Superior temporal gyrus (tissue), 1 donor: Measurements from ENCODE around the gene NPC1.
"Not testable (repeated sequence)": the region's sequence is repeated elsewhere in the genome, so short reads cannot be mapped to it uniquely, and the experiment has no call there.

Experiments
- DNase-seq: peaks from one replicate; pipeline ENCODE4 v3.0.0-alpha.2; 2016; ENCODE audit errors: extremely low spot score

Gene NPC1

DNA sequence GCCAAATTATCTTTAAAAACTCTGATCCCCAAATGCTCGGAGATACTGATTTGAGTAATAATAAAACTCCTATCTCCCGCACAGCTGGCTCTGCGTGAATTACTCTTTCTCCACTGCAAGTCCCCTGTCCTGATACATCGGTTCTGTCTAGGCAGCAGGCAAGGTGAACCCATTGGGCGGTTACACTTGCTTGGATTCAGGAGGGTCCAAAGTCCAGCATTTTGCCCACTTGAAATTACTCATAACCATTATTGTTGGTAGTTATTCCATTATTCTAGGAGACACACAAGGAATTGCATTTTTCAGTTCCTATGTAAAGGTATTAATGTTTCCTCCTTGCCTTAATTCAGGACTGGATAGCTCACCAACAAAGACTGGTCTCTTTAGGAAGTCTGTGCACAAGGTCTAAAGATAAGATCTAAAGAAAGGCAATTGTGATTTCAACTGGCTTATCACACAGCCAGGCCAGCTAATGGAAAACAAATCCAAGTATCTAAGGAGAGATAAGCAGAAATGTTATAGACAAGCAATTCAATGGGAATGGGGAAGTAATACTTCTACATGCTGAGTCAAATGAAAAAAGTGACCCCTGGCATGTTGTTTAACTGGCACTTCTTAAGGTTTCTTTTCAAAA lies 23.2 kb upstream of the NPC1 start:
- DNase-seq = no peak

DNA sequence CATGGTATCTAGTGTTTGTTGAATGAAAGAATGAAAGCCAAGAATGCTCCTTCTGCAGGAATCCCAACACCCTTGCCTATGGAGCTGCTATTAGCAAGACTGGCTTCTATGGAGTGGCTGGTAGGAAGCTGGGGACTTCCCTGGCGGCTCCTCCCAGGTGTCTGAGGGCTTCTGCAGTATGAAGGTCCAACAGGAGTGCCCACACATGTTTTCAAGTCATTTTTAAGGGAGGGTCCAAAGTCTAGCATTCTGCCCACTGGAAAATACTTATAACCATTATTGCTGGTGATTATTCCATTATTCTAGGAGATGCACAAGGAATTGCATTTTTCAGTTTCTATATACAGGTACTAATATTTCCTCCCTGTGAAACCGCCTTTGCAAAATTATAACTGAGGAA lies 21.9 kb upstream of the NPC1 start:
- no peak for DNase-seq

DNA sequence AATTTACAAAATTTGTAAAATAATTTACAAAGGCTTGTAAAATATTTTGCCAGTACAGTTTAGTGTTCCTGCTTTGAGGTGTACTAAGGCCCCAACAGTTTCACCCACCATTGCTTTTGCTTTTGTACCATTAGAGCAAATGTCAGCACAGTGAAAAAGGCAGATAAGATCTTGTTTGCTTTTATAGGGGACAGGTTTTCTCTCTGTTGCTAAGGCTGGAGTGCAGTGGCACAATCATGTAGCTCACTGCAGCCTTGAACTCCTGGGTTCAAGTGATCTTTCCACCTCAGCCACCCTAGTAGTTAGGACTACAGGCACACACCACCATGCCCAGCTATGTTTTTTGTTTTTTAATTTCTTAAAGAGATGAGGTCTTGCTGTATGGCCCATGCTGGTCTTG lies 19.6 kb upstream of the NPC1 start:
- no peak for DNase-seq

GRCh38 chr18:23599809-23600208 lies 13.5 kb upstream of the NPC1 start:
- no peak for DNase-seq

GRCh38 chr18:23596183-23596582 lies 9.9 kb upstream of the NPC1 start:
- peak; percentile 17 for DNase-seq

GRCh38 chr18:23595591-23595990 lies 9.3 kb upstream of the NPC1 start:
- DNase-seq = no peak

GRCh38 chr18:23593720-23594119 lies 7.4 kb upstream of the NPC1 start:
- DNase-seq = no peak

DNA sequence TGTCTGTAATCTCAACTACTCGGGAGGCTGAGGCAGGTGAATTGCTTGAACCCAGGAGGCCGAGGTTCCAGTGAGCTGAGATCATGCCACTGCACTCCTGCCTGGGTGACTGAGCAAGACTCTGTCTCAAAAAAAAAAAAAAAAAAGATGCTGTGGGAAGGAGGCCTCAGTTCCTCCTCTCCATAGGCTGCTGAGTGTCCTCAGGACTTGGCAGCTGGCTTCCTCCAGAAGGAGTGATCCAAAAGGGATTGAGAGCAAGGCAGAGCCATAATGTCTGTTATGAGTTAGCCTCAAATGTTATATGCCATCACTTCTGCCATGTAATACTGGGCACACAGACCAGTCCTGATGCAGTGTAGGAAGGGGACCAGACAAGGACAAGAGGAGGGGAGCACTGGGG lies 6.6 kb upstream of the NPC1 start:
- no peak for DNase-seq

- no peak for DNase-seq
Measured at GRCh38 chr18:23591011-23591410, 4.7 kb upstream of the NPC1 start.

DNA sequence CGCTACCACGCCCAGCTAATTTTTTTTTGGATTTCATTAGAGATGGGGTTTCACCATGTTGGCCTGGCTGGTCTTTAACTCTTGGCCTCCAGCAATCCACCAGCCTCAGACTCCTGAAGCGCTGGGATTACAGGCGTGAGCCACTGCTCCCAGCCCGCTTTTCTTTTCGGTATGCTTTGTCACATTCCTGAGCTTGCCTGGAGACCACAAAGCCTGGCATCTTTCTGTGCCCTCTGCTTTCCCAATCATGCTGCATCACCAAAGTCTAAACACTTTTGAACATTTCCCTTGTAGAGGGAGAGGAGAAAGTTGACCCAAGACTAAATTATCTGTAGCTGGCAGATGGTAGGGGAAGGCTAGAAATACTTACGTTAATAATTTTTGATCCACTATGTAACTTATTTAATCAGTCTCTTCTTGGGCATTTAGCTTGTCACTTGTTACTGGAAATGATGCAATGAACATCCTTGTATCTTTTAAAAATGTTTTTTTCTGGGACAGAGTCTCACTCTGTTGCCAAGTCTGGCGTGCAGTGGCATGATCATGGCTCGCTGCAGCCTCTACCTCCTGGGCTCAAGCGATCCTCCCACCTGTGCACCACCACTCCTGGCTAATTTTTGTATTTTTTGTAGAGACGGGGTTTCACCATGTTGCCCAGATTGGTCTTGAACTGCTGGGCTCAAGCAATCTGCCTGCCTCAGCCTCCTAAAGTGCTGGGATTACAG lies 2.7 kb upstream of the NPC1 start:
- no peak for DNase-seq

DNA sequence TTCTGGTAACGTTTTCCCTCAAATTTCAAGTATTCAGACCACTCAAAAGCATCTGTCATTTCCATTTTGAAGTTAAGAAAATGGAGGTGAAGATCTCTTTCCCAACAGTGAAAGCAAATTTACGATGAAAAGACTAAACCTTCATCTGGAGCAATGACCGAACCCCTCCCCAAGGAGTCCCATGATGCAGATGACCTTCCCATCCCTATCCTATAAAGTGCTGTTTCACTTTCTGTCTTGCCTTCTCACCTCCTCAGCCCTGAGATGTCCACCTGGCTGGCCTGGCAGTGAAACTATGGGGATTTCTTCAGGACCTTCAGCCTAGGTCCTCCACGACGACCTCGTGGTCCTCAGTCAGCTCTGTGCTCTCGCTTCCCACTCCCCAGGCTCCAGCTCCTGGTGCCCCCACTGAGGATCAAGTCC lies 925 bp upstream of the NPC1 start:
- no peak for DNase-seq

DNA sequence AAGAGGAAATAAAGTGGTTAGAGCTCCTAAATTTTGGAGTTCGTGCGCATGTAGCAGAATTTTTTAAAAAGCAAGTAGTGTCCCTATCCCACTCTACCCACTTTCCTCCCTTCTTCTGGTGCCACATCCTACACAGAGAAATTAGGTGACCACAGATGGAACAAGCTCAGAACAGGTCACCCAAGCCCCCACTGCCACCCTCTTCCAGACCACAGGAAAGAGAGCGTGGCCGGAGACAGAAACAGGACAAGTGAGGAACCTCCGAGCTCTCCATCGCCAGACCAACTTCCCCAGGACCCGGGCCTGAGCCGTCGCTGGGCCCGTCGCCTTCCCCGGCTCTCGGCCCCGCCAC lies 433 bp downstream of the NPC1 start:
- no peak for DNase-seq

DNA sequence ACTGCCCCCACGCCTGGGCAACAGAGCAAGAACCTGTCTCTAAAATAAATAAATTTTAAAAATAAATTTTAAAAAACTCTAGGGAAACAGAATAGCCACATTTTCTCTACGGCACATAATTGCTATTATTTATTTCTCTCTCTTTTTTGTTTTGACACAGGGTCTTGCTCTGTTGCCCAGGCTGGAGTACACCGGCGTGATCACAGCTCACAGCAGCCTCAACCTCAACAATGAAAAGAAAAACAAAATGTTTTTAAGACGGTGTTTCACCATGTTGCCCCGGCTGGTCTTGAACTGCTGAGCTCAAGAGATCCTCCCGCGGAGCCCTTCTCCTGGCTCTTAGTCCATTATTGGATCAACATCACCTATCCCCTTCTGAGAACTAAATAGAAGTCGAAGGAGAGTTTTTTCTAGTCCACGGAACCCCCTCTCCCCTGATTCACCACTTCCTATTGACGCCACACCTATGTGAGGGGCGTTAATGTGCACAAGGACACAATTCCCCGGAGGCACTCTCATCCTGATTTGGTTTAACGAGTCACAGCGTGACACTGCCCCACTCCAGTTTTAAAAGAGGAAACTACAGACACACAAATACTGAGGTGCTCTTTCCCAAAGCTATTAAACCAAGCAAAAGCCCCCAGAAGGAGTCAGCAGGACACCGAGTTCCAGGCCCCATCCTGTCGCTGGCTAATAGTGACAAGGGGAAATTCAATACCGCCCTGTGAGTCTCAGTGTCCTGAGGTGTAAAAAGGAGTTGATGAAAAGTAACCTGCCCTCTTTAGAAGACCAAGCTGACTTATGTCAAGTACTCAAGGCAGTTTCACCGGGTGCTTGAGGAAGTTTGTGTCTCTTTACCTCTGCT lies 1.1 kb downstream of the NPC1 start:
- DNase-seq = peak; percentile 63

GRCh38 chr18:23584019-23584983 lies 2.0 kb downstream of the NPC1 start:
- peak; percentile 76 for DNase-seq

DNA sequence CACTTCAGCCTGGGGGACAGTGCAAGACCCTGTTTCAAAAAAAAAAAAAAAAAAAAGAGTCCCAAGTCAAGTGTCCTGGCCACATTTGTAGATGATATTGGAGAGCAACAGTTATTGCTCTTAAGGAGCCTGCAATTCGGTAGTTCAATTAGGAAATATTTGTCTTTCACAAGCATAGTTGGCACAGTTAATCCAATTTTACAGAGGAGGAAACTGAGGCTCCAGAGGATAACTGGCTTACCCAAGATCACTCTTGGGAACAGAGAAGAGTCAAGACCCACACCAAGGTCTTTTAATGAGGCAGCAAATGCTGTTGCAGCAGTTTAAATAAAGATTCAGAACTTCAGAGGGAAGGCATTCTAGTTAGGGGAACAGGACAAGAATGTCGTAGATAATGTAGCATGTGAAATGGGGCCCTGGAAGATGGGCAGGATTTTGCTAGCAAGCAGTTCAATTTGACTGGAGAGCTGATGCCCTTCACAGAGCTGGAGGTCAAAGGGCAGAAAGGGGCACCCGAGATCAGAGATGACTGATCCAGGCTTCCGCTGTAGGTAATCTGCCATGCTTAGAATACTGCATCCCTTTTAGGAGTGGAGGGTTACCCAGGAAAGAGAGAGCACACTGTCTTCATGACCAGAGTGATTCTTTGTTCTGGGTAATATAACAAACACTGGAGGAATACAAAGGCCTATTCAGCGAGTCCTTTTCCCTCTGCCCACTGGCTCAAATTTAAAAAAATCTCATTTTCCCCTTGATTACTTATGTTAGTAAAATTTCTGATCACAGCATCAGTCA lies 3.0 kb downstream of the NPC1 start:
- peak; percentile 91 for DNase-seq

- no peak for DNase-seq
Measured at GRCh38 chr18:23580677-23581367, 5.5 kb downstream of the NPC1 start.

GRCh38 chr18:23578891-23579653 lies 7.2 kb downstream of the NPC1 start:
- no peak for DNase-seq

DNA sequence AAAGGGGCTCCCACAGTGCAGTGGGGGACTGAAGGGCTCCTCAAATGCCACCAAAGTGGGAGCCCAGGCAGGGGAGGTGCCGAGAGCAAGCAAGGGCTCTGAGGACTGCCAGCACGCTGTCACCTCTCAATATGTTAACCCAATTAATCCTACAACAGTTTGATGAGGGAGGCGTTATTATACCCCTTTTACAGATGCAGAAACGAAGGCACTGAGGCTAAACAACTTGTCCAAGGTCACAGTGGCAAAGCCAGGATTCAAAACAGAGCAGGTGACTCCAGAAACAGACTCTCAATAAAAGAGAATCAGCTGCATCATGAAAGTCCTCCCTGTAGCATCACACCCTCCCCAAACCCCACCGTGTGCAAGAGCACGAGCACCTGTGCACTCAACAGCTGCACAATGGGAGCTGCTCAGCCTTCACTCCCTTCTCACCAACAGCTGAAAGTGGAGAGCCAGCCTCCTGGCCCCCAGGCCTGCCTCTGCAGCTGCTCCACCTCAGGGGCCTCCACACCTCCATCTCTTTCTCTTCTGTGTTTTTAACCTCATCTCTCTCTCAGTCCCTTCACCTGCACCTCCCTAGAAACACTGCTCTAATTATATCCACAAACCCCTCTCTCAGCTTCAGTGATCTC lies 8.1 kb downstream of the NPC1 start:
- no peak for DNase-seq

GRCh38 chr18:23577521-23577920 lies 8.8 kb downstream of the NPC1 start:
- DNase-seq = not testable (repeated sequence)
